ENCODE data around the gene HSD11B1. TPM values are rescaled to one million over a fixed set of nuclear protein-coding genes. Genes with fewer than 3 reads are reported as not detected.

HSD11B1 gene
- polyA plus RNA-seq, 2 donors: 0.24 to 0.41 TPM

DNA sequence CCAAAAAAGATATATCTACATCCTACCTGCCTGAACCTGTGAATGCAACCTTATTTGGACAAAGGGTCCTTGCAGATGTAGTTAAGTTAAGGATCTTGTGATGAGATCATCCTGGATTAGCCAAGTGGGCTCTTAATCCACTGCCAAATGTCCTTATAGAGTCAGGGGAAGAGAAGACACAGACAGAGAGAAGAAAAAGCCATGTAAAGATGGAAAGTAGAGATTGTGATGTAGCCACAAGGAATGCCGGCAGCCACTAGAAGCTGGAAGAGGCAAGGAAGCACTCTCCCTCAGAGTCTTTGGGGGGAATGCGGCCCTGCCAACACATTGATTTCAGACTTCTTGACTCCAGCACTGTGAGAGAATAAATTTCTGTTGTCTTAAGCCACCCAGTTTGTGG lies 16.2 kb downstream of the HSD11B1 start:
- peaks cover 0 to 2% of the 10 kb centered on the region in 2 donors for H3K9me3 ChIP-seq (ENCODE audit: control insufficient read depth in 2 of 2, insufficient read depth in 1 of 2, low read depth in 1 of 2, low read length in 1 of 2)
- no peaks in the 10 kb centered on the region for H3K27me3 ChIP-seq (ENCODE audit: control insufficient read depth in 1 of 2, insufficient read depth in 2 of 2, low read length in 2 of 2)
- no peak overlapping the region for H3K27ac ChIP-seq (ENCODE audit: low read depth in 2 of 2, low read length in 1 of 2)
- peaks cover 0 to 2% of the 10 kb centered on the region in 2 donors for H3K4me1 ChIP-seq (ENCODE audit: control insufficient read depth in 2 of 2, insufficient read depth in 2 of 2, low read length in 1 of 2)
- no peak overlapping the region for H3K4me3 ChIP-seq (ENCODE audit: low read depth in 1 of 2, low read length in 2 of 2)
- no peaks in the 10 kb centered on the region for H3K36me3 ChIP-seq (ENCODE audit: control insufficient read depth in 2 of 2, insufficient read depth in 2 of 2, low read length in 1 of 2)
- WGBS, 2 donors: 87 to 90% methylated on average over 2 of the region's 2 CpGs

GRCh38 chr1:209721323-209721722 lies 16.7 kb downstream of the HSD11B1 start:
- H3K36me3 ChIP-seq (ENCODE audit: control insufficient read depth in 2 of 2, insufficient read depth in 2 of 2, low read length in 1 of 2): no peaks in the 10 kb centered on the region
- peaks cover 0 to 2% of the 10 kb centered on the region in 2 donors for H3K4me1 ChIP-seq (ENCODE audit: control insufficient read depth in 2 of 2, insufficient read depth in 2 of 2, low read length in 1 of 2)
- peaks cover 0 to 2% of the 10 kb centered on the region in 2 donors for H3K9me3 ChIP-seq (ENCODE audit: control insufficient read depth in 2 of 2, insufficient read depth in 1 of 2, low read depth in 1 of 2, low read length in 1 of 2)
- WGBS, 2 donors: 95% methylated on average over 1 of the region's 1 CpG
- no peaks in the 10 kb centered on the region for H3K27me3 ChIP-seq (ENCODE audit: control insufficient read depth in 1 of 2, insufficient read depth in 2 of 2, low read length in 2 of 2)
- no peak overlapping the region for H3K4me3 ChIP-seq (ENCODE audit: low read depth in 1 of 2, low read length in 2 of 2)
- peak overlapping the region in 1 of 2 donors; percentile 6 for H3K27ac ChIP-seq (ENCODE audit: low read depth in 2 of 2, low read length in 1 of 2)

- Histone ChIP-seq H3K9me3 (ENCODE audit: control insufficient read depth in 2 of 2, insufficient read depth in 1 of 2, low read depth in 1 of 2, low read length in 1 of 2) (peaks cover 0 to 2% of the 10 kb centered on the region in 2 donors), H3K36me3 (ENCODE audit: control insufficient read depth in 2 of 2, insufficient read depth in 2 of 2, low read length in 1 of 2) (no peaks in the 10 kb centered on the region), H3K27ac (ENCODE audit: low read depth in 2 of 2, low read length in 1 of 2) (peak overlapping the region in 1 of 2 donors; percentile 56), H3K27me3 (ENCODE audit: control insufficient read depth in 1 of 2, insufficient read depth in 2 of 2, low read length in 2 of 2) (no peaks in the 10 kb centered on the region), H3K4me1 (ENCODE audit: control insufficient read depth in 2 of 2, insufficient read depth in 2 of 2, low read length in 1 of 2) (peaks cover 0 to 2% of the 10 kb centered on the region in 2 donors), H3K4me3 (ENCODE audit: low read depth in 1 of 2, low read length in 2 of 2) (no peak overlapping the region)
- WGBS, 2 donors: 57 to 79% methylated on average over 3 of the region's 3 CpGs
These were observed 18.6 kb downstream of the HSD11B1 start for GRCh38 chr1:209723265-209723664.

DNA sequence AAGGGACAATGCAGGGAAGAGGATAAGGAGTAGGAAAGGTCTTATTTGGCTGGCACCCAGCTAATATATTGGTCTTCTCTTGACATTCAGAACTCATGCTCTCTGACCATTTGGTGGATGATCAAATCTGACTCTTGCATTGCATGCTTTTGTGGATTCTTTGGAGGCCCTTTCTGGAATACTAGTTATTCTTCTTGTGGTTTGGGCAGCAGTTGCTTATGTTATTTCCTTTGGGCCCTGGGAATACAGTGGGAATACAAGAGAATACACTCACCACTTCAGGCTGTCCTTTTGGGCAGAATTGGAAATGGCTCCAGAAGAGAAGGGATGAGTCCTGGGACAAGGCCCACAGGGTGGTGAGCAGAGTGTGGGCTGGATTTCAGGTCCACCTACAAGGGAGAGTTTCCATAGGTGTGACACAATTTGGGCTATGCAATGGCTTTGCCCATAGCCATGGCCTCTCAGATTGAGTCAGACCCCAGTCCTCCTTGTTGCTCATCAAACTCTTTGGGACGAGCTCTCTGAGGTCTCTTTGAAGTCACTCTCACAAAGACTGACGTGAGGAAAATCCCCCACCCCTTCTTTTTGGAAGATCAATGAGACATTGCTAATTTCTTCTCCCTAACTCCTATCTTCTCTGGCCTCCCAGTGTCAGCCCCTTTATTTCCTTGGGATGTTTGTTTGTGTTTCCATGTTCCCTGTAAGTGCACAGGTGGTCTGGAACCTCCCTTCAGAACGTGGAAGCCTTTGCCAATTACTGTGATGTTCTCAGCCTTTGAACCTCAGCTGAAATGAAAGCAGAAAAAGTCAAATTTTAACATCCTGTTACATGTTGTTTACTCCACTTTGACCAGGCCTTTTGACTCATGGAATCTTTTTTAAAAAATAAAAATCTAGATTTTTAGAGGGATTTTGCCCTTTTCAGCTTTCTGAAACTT lies 19.4 kb downstream of the HSD11B1 start:
- 66 to 74% methylated on average over 3 of the region's 3 CpGs for WGBS, 2 donors
- Histone ChIP-seq H3K27ac (ENCODE audit: low read depth in 2 of 2, low read length in 1 of 2) (peak overlapping the region in 1 of 2 donors; percentile 56), H3K27me3 (ENCODE audit: control insufficient read depth in 1 of 2, insufficient read depth in 2 of 2, low read length in 2 of 2) (no peaks in the 10 kb centered on the region), H3K9me3 (ENCODE audit: control insufficient read depth in 2 of 2, insufficient read depth in 1 of 2, low read depth in 1 of 2, low read length in 1 of 2) (peaks cover 0 to 2% of the 10 kb centered on the region in 2 donors), H3K4me1 (ENCODE audit: control insufficient read depth in 2 of 2, insufficient read depth in 2 of 2, low read length in 1 of 2) (peaks cover 0 to 2% of the 10 kb centered on the region in 2 donors), H3K4me3 (ENCODE audit: low read depth in 1 of 2, low read length in 2 of 2) (no peak overlapping the region), H3K36me3 (ENCODE audit: control insufficient read depth in 2 of 2, insufficient read depth in 2 of 2, low read length in 1 of 2) (no peaks in the 10 kb centered on the region)

- Histone ChIP-seq H3K4me3 (ENCODE audit: low read depth in 1 of 2, low read length in 2 of 2) (no peak overlapping the region), H3K4me1 (ENCODE audit: control insufficient read depth in 2 of 2, insufficient read depth in 2 of 2, low read length in 1 of 2) (peaks cover 0 to 2% of the 10 kb centered on the region in 2 donors), H3K36me3 (ENCODE audit: control insufficient read depth in 2 of 2, insufficient read depth in 2 of 2, low read length in 1 of 2) (no peaks in the 10 kb centered on the region), H3K27ac (ENCODE audit: low read depth in 2 of 2, low read length in 1 of 2) (no peak overlapping the region), H3K27me3 (ENCODE audit: control insufficient read depth in 1 of 2, insufficient read depth in 2 of 2, low read length in 2 of 2) (no peaks in the 10 kb centered on the region), H3K9me3 (ENCODE audit: control insufficient read depth in 2 of 2, insufficient read depth in 1 of 2, low read depth in 1 of 2, low read length in 1 of 2) (no peaks in the 10 kb centered on the region)
- 83 to 86% methylated on average over 2 of the region's 2 CpGs for WGBS, 2 donors
These were observed 22.6 kb downstream of the HSD11B1 start for GRCh38 chr1:209727286-209727685.

- Histone ChIP-seq H3K4me1 (ENCODE audit: control insufficient read depth in 2 of 2, insufficient read depth in 2 of 2, low read length in 1 of 2) (peaks cover 0 to under 1% of the 10 kb centered on the region in 2 donors), H3K4me3 (ENCODE audit: low read depth in 1 of 2, low read length in 2 of 2) (no peak overlapping the region), H3K27me3 (ENCODE audit: control insufficient read depth in 1 of 2, insufficient read depth in 2 of 2, low read length in 2 of 2) (no peaks in the 10 kb centered on the region), H3K36me3 (ENCODE audit: control insufficient read depth in 2 of 2, insufficient read depth in 2 of 2, low read length in 1 of 2) (no peaks in the 10 kb centered on the region), H3K9me3 (ENCODE audit: control insufficient read depth in 2 of 2, insufficient read depth in 1 of 2, low read depth in 1 of 2, low read length in 1 of 2) (no peaks in the 10 kb centered on the region), H3K27ac (ENCODE audit: low read depth in 2 of 2, low read length in 1 of 2) (no peak overlapping the region)
- 85 to 88% methylated on average over 3 of the region's 3 CpGs for WGBS, 2 donors
These were observed 23.1 kb downstream of the HSD11B1 start for GRCh38 chr1:209727785-209728184.

DNA sequence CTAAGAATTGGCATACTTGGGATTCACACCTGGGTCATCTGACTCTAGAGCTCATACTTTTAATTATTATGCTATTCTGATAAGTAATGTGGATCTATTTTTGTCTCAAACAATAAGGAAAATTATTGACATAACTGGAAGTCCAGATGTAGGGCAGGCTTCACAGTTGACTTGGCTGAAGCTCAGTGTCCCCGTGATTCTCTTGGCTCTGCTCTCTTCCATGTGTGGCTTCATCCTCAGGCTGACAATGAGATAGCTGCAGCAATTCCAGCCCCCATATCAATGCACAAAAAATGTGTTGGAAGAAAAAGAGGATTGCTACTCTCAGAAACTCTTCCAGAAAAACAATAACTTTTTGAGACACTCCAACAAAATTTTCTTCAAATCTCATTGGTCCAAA lies 23.8 kb downstream of the HSD11B1 start:
- WGBS, 2 donors: 61 to 77% methylated on average over 1 of the region's 1 CpG
- Histone ChIP-seq H3K4me3 (ENCODE audit: low read depth in 1 of 2, low read length in 2 of 2) (no peak overlapping the region), H3K4me1 (ENCODE audit: control insufficient read depth in 2 of 2, insufficient read depth in 2 of 2, low read length in 1 of 2) (no peaks in the 10 kb centered on the region), H3K27me3 (ENCODE audit: control insufficient read depth in 1 of 2, insufficient read depth in 2 of 2, low read length in 2 of 2) (no peaks in the 10 kb centered on the region), H3K36me3 (ENCODE audit: control insufficient read depth in 2 of 2, insufficient read depth in 2 of 2, low read length in 1 of 2) (no peaks in the 10 kb centered on the region), H3K9me3 (ENCODE audit: control insufficient read depth in 2 of 2, insufficient read depth in 1 of 2, low read depth in 1 of 2, low read length in 1 of 2) (no peaks in the 10 kb centered on the region), H3K27ac (ENCODE audit: low read depth in 2 of 2, low read length in 1 of 2) (no peak overlapping the region)

GRCh38 chr1:209729436-209729835 lies 24.8 kb downstream of the HSD11B1 start:
- WGBS, 2 donors: 69 to 77% methylated on average over 1 of the region's 1 CpG
- no peak overlapping the region for H3K27ac ChIP-seq (ENCODE audit: low read depth in 2 of 2, low read length in 1 of 2)
- no peaks in the 10 kb centered on the region for H3K4me1 ChIP-seq (ENCODE audit: control insufficient read depth in 2 of 2, insufficient read depth in 2 of 2, low read length in 1 of 2)
- H3K36me3 ChIP-seq (ENCODE audit: control insufficient read depth in 2 of 2, insufficient read depth in 2 of 2, low read length in 1 of 2): no peaks in the 10 kb centered on the region
- no peaks in the 10 kb centered on the region for H3K27me3 ChIP-seq (ENCODE audit: control insufficient read depth in 1 of 2, insufficient read depth in 2 of 2, low read length in 2 of 2)
- no peak overlapping the region for H3K4me3 ChIP-seq (ENCODE audit: low read depth in 1 of 2, low read length in 2 of 2)
- no peaks in the 10 kb centered on the region for H3K9me3 ChIP-seq (ENCODE audit: control insufficient read depth in 2 of 2, insufficient read depth in 1 of 2, low read depth in 1 of 2, low read length in 1 of 2)

- H3K4me3 ChIP-seq (ENCODE audit: low read depth in 1 of 2, low read length in 2 of 2): no peak overlapping the region
- no peak overlapping the region for H3K27ac ChIP-seq (ENCODE audit: low read depth in 2 of 2, low read length in 1 of 2)
- H3K36me3 ChIP-seq (ENCODE audit: control insufficient read depth in 2 of 2, insufficient read depth in 2 of 2, low read length in 1 of 2): no peaks in the 10 kb centered on the region
- H3K9me3 ChIP-seq (ENCODE audit: control insufficient read depth in 2 of 2, insufficient read depth in 1 of 2, low read depth in 1 of 2, low read length in 1 of 2): no peaks in the 10 kb centered on the region
- no peaks in the 10 kb centered on the region for H3K4me1 ChIP-seq (ENCODE audit: control insufficient read depth in 2 of 2, insufficient read depth in 2 of 2, low read length in 1 of 2)
- WGBS, 2 donors: 75 to 81% methylated on average over 1 of the region's 1 CpG
- H3K27me3 ChIP-seq (ENCODE audit: control insufficient read depth in 1 of 2, insufficient read depth in 2 of 2, low read length in 2 of 2): no peaks in the 10 kb centered on the region
These were observed 28.1 kb downstream of the HSD11B1 start for GRCh38 chr1:209732725-209733124.

Data from esophagus (tissue), 2 donors.